Lower lobe of right lung (tissue), 2 donors: Measurements from ENCODE around the gene ZW10. TPM values are rescaled to one million over a fixed set of nuclear protein-coding genes. Genes with fewer than 3 reads are reported as not detected.
A peak's percentile ranks its signal among the peaks of the same experiment; 100 is the strongest.

Experiments
- ATAC-seq, 2 donors: fragments of 200-7000 bp; cut with Tn5 transposase; one replicate each; pipeline ENCODE4 v1.9.1; 2020 to 2022; ENCODE audit warnings: mild to moderate bottlenecking in 2 of 2, moderate library complexity in 2 of 2
- DNase-seq: peaks from one replicate; pipeline ENCODE4 v3.0.0-alpha.2; 2020
- H3K27ac ChIP-seq: fragments of 200-600 bp; one replicate; pipeline ENCODE4 v1.8.0; 2022
- H3K27me3 ChIP-seq: fragments of 200-600 bp; one replicate; pipeline ENCODE4 v1.8.0; 2022; ENCODE audit warnings: low read depth
- H3K36me3 ChIP-seq: fragments of 200-600 bp; one replicate; pipeline ENCODE4 v1.8.0; 2022; ENCODE audit warnings: mild to moderate bottlenecking
- H3K4me1 ChIP-seq: fragments of 200-600 bp; one replicate; pipeline ENCODE4 v1.8.0; 2022
- H3K4me3 ChIP-seq: fragments of 200-600 bp; one replicate; pipeline ENCODE4 v1.8.0; 2022; ENCODE audit warnings: mild to moderate bottlenecking
- H3K9me3 ChIP-seq: fragments of 200-600 bp; one replicate; pipeline ENCODE4 v1.8.0; 2022
- CTCF ChIP-seq: fragments of 200-600 bp; IDR thresholded peaks from one replicate; pipeline ENCODE4 v1.8.0; 2022; ENCODE audit warnings: antibody characterized with exemption, mild to moderate bottlenecking
- intact Hi-C: fragments of 100-400 bp; cut with DNase I; formaldehyde crosslinking; loops from one replicate; pipeline ENCODE4 v1.11.0; 2022
- total RNA-seq: library from RNA; stranded (reverse); fragmentation: NEBNext Ultra II Directional; extraction: Animal tissue kit (Norgen Biotek cat#: 25700); gene quantifications from one replicate; pipeline ENCODE4 v1.2.1, GENCODE V29; 2021
- donor health status: DM: no; HTN: yes; CAD: no; lungs with severe emphysema.

The ZW10 gene
- total RNA-seq, 1 donor from 2014 or later = 11.6 TPM

- DNase-seq (no peak), ATAC-seq (peak in 1 of 2 donors; percentile 13)
- intact Hi-C loops = no loop called here
- H3K4me3 ChIP-seq = no peak overlapping the region
- H3K27me3 ChIP-seq = no peaks in the 10 kb centered on the region
- H3K36me3 ChIP-seq = no peaks in the 10 kb centered on the region
- H3K4me1 ChIP-seq = no peaks in the 10 kb centered on the region
- H3K27ac ChIP-seq = no peak overlapping the region
- no peaks in the 10 kb centered on the region for H3K9me3 ChIP-seq
- TF ChIP-seq CTCF = no peak
These were observed 83.5 kb downstream of the ZW10 start for GRCh38 chr11:113689768-113690618.

DNA sequence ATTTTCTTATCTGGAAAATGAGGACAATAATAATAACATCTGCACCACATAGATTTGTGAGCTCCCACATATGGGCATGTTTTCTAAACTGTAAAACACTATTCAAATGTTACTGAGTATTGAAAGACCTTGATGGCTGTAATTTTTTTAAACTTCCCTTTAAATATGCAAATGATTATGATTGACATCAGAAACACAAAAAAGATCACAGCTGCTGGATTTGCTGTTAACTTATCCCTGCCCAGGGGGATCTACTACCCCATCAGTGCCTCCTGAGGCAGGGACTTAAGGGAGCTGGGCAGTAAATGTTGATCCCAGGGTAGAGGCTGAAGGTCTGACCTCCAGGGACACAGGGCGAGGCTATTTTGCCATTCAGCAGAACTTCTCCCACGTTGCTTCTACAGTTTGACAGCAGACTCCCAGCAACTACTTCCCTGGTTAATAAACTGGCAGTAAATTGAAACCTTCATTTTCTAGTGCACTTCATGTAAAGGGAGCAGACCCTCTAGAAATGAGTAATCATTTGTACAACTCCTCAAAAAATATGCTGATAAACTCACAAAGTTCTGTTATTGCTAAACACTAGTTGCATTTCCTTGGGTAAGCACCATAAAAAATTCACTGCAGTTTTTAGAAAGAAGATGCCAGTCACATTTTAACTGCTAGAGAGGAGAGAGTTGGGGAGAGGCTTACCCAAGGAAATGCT lies 87.7 kb downstream of the ZW10 start:
- TF ChIP-seq CTCF = no peak
- ATAC-seq = no peak
- no peaks in the 10 kb centered on the region for H3K4me1 ChIP-seq
- intact Hi-C loops = no loop called here
- H3K36me3 ChIP-seq = no peaks in the 10 kb centered on the region
- no peaks in the 10 kb centered on the region for H3K9me3 ChIP-seq
- H3K4me3 ChIP-seq = no peak overlapping the region
- no peak for DNase-seq
- no peaks in the 10 kb centered on the region for H3K27me3 ChIP-seq
- H3K27ac ChIP-seq = no peak overlapping the region

GRCh38 chr11:113684496-113684895 lies 89.0 kb downstream of the ZW10 start:
- TF ChIP-seq CTCF = no peak
- ATAC-seq = no peak
- H3K4me1 ChIP-seq = no peaks in the 10 kb centered on the region
- H3K9me3 ChIP-seq = no peaks in the 10 kb centered on the region
- no peaks in the 10 kb centered on the region for H3K36me3 ChIP-seq
- intact Hi-C loops = no loop called here
- no peak for DNase-seq
- no peak overlapping the region for H3K4me3 ChIP-seq
- H3K27ac ChIP-seq = no peak overlapping the region
- no peaks in the 10 kb centered on the region for H3K27me3 ChIP-seq

- no peaks in the 10 kb centered on the region for H3K4me1 ChIP-seq
- H3K9me3 ChIP-seq = no peaks in the 10 kb centered on the region
- DNase-seq (no peak), ATAC-seq (no peak)
- no peak overlapping the region for H3K27ac ChIP-seq
- H3K27me3 ChIP-seq = no peaks in the 10 kb centered on the region
- no peak overlapping the region for H3K4me3 ChIP-seq
- no peak for TF ChIP-seq CTCF
- no peaks in the 10 kb centered on the region for H3K36me3 ChIP-seq
- intact Hi-C loops = no loop called here
These were observed 89.9 kb downstream of the ZW10 start for GRCh38 chr11:113683481-113684046.

Other genes with a start within 250 kb of the ZW10 start
- 1.1 TPM for gene TMPRSS5, start 67.4 kb downstream of the ZW10 start, total RNA-seq
- gene CLDN25, start 6.1 kb upstream of the ZW10 start, total RNA-seq = not detected
- gene USP28, start 101.9 kb upstream of the ZW10 start, total RNA-seq = 28.0 TPM
- gene HTR3B, start 131.1 kb upstream of the ZW10 start, total RNA-seq = not detected
- gene HTR3A, start 201.4 kb upstream of the ZW10 start, total RNA-seq = not detected